Testis (tissue), 3 donors: ENCODE measurements around the gene CPE. TPM values are rescaled to one million over a fixed set of nuclear protein-coding genes. Genes with fewer than 3 reads are reported as not detected.

Experiments used
- DNase-seq: peaks from one replicate; pipeline ENCODE4 v3.0.0-alpha.2; 2019
- H3K27ac ChIP-seq, 2 donors: fragments of 200-600 bp; sonication (generic); one replicate each; pipeline ENCODE4 v1.5.1; 2019
- H3K27me3 ChIP-seq: fragments of 200-600 bp; sonication (generic); one replicate; pipeline ENCODE4 v1.5.1; 2019
- H3K36me3 ChIP-seq: fragments of 200-600 bp; sonication (generic); one replicate; pipeline ENCODE4 v1.5.1; 2017; ENCODE audit warnings: low read depth; ENCODE audit errors: missing control alignments
- H3K4me1 ChIP-seq: fragments of 200-600 bp; sonication (generic); one replicate; pipeline ENCODE4 v1.5.1; 2019
- H3K4me3 ChIP-seq, 2 donors: fragments of 200-600 bp; sonication (generic); one replicate each; pipeline ENCODE4 v1.5.1; 2017 to 2019
- H3K9me3 ChIP-seq: fragments of 200-600 bp; sonication (generic); one replicate; pipeline ENCODE4 v1.5.1; 2017
- CTCF ChIP-seq, 3 experiments: fragments of 450-650 bp in 2 of 3; fragments of 200-600 bp in 1 of 3; sonication (generic) in 1 of 3; IDR thresholded peaks; one replicate each; pipeline ENCODE4 v1.5.1; 2016 to 2019; ENCODE audit warnings: antibody characterized with exemption in 3 of 3, mild to moderate bottlenecking in 2 of 3, moderate library complexity in 1 of 3
- POLR2A ChIP-seq: fragments of 450-650 bp; IDR thresholded peaks from one replicate; pipeline ENCODE4 v1.6.1; 2017; ENCODE audit warnings: antibody characterized with exemption, mild to moderate bottlenecking, moderate library complexity
- WGBS, 2 donors: methylation state at CpG; one replicate each; pipeline ENCODE4 v1.1.5; 2018; 5-methylcytosine and 5-hydroxymethylcytosine counted together
- intact Hi-C: fragments of 100-400 bp; cut with DNase I; formaldehyde crosslinking; loops from one replicate; pipeline ENCODE4 v1.15.1; 2023; ENCODE audit warnings: low total_unique reads
- microRNA counts, 2 donors: library from miRNA; unstranded; fragments of <30 nt; microRNA quantifications; one replicate each; lab custom pipeline; 2016
- microRNA-seq, 2 donors: library from miRNA; unstranded; fragments of <30 nt; microRNA quantifications; one replicate each; pipeline ENCODE4, GENCODE V29; 2016; ENCODE audit warnings: borderline number of aligned reads in 2 of 2, borderline replicate concordance in 1 of 2
- polyA plus RNA-seq: library from polyadenylated mRNA; stranded (reverse); fragments of 350-450 nt; fragmentation: Illumina TruSeq; extraction: RNeasy Lipid Tissue Mini Kit (QIAGEN cat#74804); gene quantifications from one replicate; pipeline ENCODE4 v1.2.3, GENCODE V29; 2014; ENCODE audit warnings: low read depth, low replicate concordance; ENCODE audit not compliant: insufficient read depth
- small RNA-seq, 2 donors: library from RNA; depleted of rRNA; stranded (forward); fragments of <200 nt; gene quantifications; one replicate each; pipeline ENCODE3, GENCODE V24; 2016
- total RNA-seq, 2 donors: library from RNA; depleted of rRNA; stranded (reverse); fragments of >200 nt; gene quantifications; one replicate each; pipeline ENCODE4 v1.2.3, GENCODE V29; 2016

The CPE gene
- total and polyA plus RNA-seq, 3 donors from 2014 or later: 290 to 589 (median 324) TPM

DNA sequence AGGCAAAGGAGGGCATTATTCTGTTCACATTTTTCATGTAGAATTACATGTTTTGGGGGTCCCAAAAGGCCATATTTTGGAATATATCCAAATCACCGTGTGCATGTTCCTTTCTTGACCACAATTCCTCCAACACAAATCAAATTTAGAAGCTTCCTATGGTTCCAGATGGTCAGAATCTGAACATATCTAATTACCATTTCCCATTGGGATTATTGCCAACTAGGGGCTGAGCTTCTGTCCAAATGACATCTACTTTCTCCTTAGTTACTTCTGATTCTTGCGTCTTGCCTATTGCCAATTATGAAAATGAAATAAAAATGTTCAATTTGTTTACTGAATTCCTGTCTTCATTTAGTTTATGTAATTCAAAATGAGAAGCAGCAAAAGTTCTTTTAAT is 163.7 kb downstream of the CPE start:
- intact Hi-C loops: no loop called here
- 68 to 76% methylated on average over 2 of the region's 2 CpGs for WGBS, 2 donors
- Histone ChIP-seq H3K27ac (no peak overlapping the region), H3K9me3 (no peaks in the 10 kb centered on the region), H3K4me1 (no peaks in the 10 kb centered on the region), H3K27me3 (no peaks in the 10 kb centered on the region), H3K36me3 (no peaks in the 10 kb centered on the region), H3K4me3 (no peak overlapping the region)
- no peak for TF ChIP-seq CTCF (IDR thresholded peaks at IDR 0.05)
- no peak for TF ChIP-seq POLR2A
- no peak for DNase-seq

MicroRNAs encoded within 50 kb of the gene (microRNA counts, 767-probe panel; counts per million panel counts)
- microRNA hsa-miR-578 (lab: Ali Mortazavi, UCI): 0 to 152 counts per million in 2 donors

Small RNA genes lying within 50 kb of the gene (microRNA-seq; reads per million reads assigned to microRNA genes)
- 0 to 0.70 reads per million in 2 donors for gene MIR578

Small RNA genes lying within 50 kb of the gene (small RNA-seq; reads per million reads assigned to genes)
- 0.09 reads per million in 2 donors for gene MIR578
- 0 reads per million in 2 donors for gene SCGB1D5P

Other genes with a start within 250 kb of the CPE start
- 10 to 100 TPM; 20.9 to 26.7 TPM for gene KLHL2, start 171.4 kb upstream of the CPE start, total RNA-seq
- 14.7 TPM for gene KLHL2, start 171.4 kb upstream of the CPE start, polyA plus RNA-seq
- 10 to 100 TPM; 77.5 to 85.0 TPM for gene MSMO1, start 51.3 kb upstream of the CPE start, total RNA-seq
- 60.9 TPM for gene MSMO1, start 51.3 kb upstream of the CPE start, polyA plus RNA-seq